ENCODE measurements around the gene ATXN7. TPM values are rescaled to one million over a fixed set of nuclear protein-coding genes. Genes with fewer than 3 reads are reported as not detected.

ATXN7 gene
- total and polyA plus RNA-seq, 10 of the 15 experiments (the other 5 are each of a cell fraction or from before 2014, with no cell fraction given): 0.83 to 24.6 (median 8.5) TPM

- TF ChIP-seq E2F4 (IDR thresholded peaks at IDR 0.05; ENCODE audit: low read depth, low read length): no peak
- TF ChIP-seq HDAC2 (IDR thresholded peaks at IDR 0.05): no peak
- TF ChIP-seq STAT3 (IDR thresholded peaks at IDR 0.05; ENCODE audit: low read depth, low read length): no peak
- no peak for TF ChIP-seq ZBTB11 (CRISPR knock-in tag; IDR thresholded peaks at IDR 0.05)
- no peak for TF ChIP-seq RAD51 (IDR thresholded peaks at IDR 0.05)
- TF ChIP-seq ETV6 (conservative IDR thresholded peaks at IDR 0.05 in 1 of 2, IDR thresholded peaks at IDR 0.05 in 1 of 2; ENCODE audit: borderline replicate concordance in 1 of 2, low read depth in 1 of 2): peak in 1 of 2 experiments; percentile 93; a peak in 1 of 4 replicates
- no peak for TF ChIP-seq MLLT1 (IDR thresholded peaks at IDR 0.05)
- TF ChIP-seq KDM1A (IDR thresholded peaks at IDR 0.05; ENCODE audit: borderline replicate concordance): no peak
- TF ChIP-seq ZNF217 (IDR thresholded peaks at IDR 0.05): no peak
- no peak for TF ChIP-seq MAX (IDR thresholded peaks at IDR 0.05; ENCODE audit: low read depth, low read length)
- TF ChIP-seq EGR1 (IDR thresholded peaks at IDR 0.05; ENCODE audit: borderline replicate concordance in 1 of 2, low read depth in 2 of 2, low read length in 2 of 2): no peak
- no peak for TF ChIP-seq ZNF384 (IDR thresholded peaks at IDR 0.05; ENCODE audit: borderline replicate concordance, low read depth, low read length)
- TF ChIP-seq YY1 (IDR thresholded peaks at IDR 0.05; ENCODE audit: low read depth, low read length): 0 out of 2 replicates have a peak, but pooled peaks have one; percentile 30
- TF ChIP-seq JUND (IDR thresholded peaks at IDR 0.05; ENCODE audit: low read depth, low read length): no peak
- TF ChIP-seq IRF3 (IDR thresholded peaks at IDR 0.05): no peak
- TF ChIP-seq GABPA (IDR thresholded peaks at IDR 0.05; ENCODE audit: low read depth): no peak
- TF ChIP-seq SUZ12 (IDR thresholded peaks at IDR 0.05; ENCODE audit: unreplicated experiment): no peak
- no peak for TF ChIP-seq CBFB (IDR thresholded peaks at IDR 0.05; ENCODE audit: low read depth)
- TF ChIP-seq SIX5 (IDR thresholded peaks at IDR 0.05; ENCODE audit: low read depth, low read length, severe bottlenecking): no peak
- TF ChIP-seq CREB1 (IDR thresholded peaks at IDR 0.05; ENCODE audit: low read depth): no peak
- no peak for TF ChIP-seq FOS (IDR thresholded peaks at IDR 0.05; ENCODE audit: borderline replicate concordance, extremely low read depth, insufficient read length)
- TF ChIP-seq CBX5 (IDR thresholded peaks at IDR 0.05; ENCODE audit: low read depth): no peak
- TF ChIP-seq PAX5 (IDR thresholded peaks at IDR 0.05; ENCODE audit: borderline replicate concordance, low read depth, low read length): no peak
Observed at GRCh38 chr3:63818282-63819150, 45.2 kb upstream of the ATXN7 start (continued).

Measured in GM12878 (cell line).